GM19467 (cell line): ENCODE data around the gene TMED4.

Experiments
- ATAC-seq: cut with Tn5 transposase; IDR thresholded peaks from one replicate; pipeline ENCODE4 v1.9.1; 2021; ENCODE audit warnings: mild to moderate bottlenecking, moderate library complexity; ENCODE audit not compliant: unreplicated experiment

TMED4 gene

GRCh38 chr7:44581879-44582603 lies at the start of gene TMED4:
Gene TMED4, minus strand, starts transcription at chr7:44582231. Its CDS starts 25 bp downstream, at chr7:44582206.
- peak; percentile 81 for ATAC-seq

GRCh38 chr7:44631458-44632115 lies 49.6 kb upstream of the TMED4 start:
- ATAC-seq = no peak

GRCh38 chr7:44630792-44631457 lies 48.9 kb upstream of the TMED4 start:
- ATAC-seq = no peak

GRCh38 chr7:44629829-44630522 lies 47.9 kb upstream of the TMED4 start:
- no peak for ATAC-seq

- ATAC-seq = no peak
These were observed 44.6 kb upstream of the TMED4 start for GRCh38 chr7:44626620-44627019.

GRCh38 chr7:44625526-44626471 lies 43.8 kb upstream of the TMED4 start:
- ATAC-seq = no peak

GRCh38 chr7:44624318-44624717 lies 42.3 kb upstream of the TMED4 start:
- no peak for ATAC-seq

GRCh38 chr7:44622342-44623151 lies 40.5 kb upstream of the TMED4 start:
- ATAC-seq = peak; percentile 54

- ATAC-seq = no peak
These were observed 39.7 kb upstream of the TMED4 start for GRCh38 chr7:44621750-44622103.

- ATAC-seq = no peak
These were observed 39.2 kb upstream of the TMED4 start for GRCh38 chr7:44621034-44621749.

- no peak for ATAC-seq
These were observed 36.7 kb upstream of the TMED4 start for GRCh38 chr7:44618753-44619152.

GRCh38 chr7:44618045-44618444 lies 36.0 kb upstream of the TMED4 start:
- no peak for ATAC-seq

GRCh38 chr7:44617225-44617890 lies 35.3 kb upstream of the TMED4 start:
- no peak for ATAC-seq

GRCh38 chr7:44616545-44616944 lies 34.5 kb upstream of the TMED4 start:
- ATAC-seq = no peak

GRCh38 chr7:44615793-44616192 lies 33.8 kb upstream of the TMED4 start:
- ATAC-seq = no peak

GRCh38 chr7:44615149-44615611 lies 33.1 kb upstream of the TMED4 start:
- no peak for ATAC-seq

- ATAC-seq = no peak
These were observed 27.8 kb upstream of the TMED4 start for GRCh38 chr7:44609829-44610228.

GRCh38 chr7:44608916-44609648 lies 27.1 kb upstream of the TMED4 start:
- ATAC-seq = no peak
